ENCODE results near the gene EEF1G. TPM values are rescaled to one million over a fixed set of nuclear protein-coding genes. Genes with fewer than 3 reads are reported as not detected.

The EEF1G gene
- total RNA-seq, 2 experiments from 2014 or later = 1,925 to 1,979 TPM

DNA sequence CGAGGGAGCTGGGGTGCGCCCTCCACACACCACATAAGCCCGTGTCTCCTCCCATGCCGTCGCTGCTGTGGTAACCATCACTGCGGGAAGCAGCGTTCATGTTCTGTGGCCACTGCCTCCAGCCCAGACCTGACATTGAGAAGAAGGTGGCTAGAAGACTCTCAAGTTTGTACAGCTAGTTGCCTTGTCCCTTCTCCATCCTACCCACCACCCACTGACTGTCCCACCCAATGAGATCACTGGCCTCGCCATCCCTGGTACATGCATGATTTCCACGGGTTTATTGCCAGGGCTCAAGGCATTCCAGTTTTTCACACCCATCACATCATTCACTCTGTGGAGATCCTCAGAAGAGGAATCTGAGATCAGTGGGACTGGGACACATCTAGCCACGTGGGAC is 60.1 kb downstream of the EEF1G start:
- Mint-ChIP-seq H3K27me3 (peaks cover 3% of the 10 kb centered on the region), H3K36me3 (ENCODE audit: low read depth) (no peaks in the 10 kb centered on the region), H3K9me3 (no peaks in the 10 kb centered on the region), H3K27ac (no peak overlapping the region), H3K4me1 (ENCODE audit: low read depth) (peaks cover 6% of the 10 kb centered on the region), H3K4me3 (no peak overlapping the region)
- CTCF ChIA-PET = interaction anchor here (1.1 to 1.8 kb wide), 2 partner anchors 29 to 134 kb away, joined by 3 to 7 read pairs; no protein-coding TSS in a partner anchor
- TF ChIP-seq, protein P1, sequence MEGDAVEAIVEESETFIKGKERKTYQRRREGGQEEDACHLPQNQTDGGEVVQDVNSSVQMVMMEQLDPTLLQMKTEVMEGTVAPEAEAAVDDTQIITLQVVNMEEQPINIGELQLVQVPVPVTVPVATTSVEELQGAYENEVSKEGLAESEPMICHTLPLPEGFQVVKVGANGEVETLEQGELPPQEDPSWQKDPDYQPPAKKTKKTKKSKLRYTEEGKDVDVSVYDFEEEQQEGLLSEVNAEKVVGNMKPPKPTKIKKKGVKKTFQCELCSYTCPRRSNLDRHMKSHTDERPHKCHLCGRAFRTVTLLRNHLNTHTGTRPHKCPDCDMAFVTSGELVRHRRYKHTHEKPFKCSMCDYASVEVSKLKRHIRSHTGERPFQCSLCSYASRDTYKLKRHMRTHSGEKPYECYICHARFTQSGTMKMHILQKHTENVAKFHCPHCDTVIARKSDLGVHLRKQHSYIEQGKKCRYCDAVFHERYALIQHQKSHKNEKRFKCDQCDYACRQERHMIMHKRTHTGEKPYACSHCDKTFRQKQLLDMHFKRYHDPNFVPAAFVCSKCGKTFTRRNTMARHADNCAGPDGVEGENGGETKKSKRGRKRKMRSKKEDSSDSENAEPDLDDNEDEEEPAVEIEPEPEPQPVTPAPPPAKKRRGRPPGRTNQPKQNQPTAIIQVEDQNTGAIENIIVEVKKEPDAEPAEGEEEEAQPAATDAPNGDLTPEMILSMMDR (IDR thresholded peaks at IDR 0.05) = no peak
- intact Hi-C loops (cut with micrococcal nuclease) = no loop called here
- POLR2A ChIA-PET = no interaction called here
- DNase-seq = no peak
- ATAC-seq = no peak

DNA sequence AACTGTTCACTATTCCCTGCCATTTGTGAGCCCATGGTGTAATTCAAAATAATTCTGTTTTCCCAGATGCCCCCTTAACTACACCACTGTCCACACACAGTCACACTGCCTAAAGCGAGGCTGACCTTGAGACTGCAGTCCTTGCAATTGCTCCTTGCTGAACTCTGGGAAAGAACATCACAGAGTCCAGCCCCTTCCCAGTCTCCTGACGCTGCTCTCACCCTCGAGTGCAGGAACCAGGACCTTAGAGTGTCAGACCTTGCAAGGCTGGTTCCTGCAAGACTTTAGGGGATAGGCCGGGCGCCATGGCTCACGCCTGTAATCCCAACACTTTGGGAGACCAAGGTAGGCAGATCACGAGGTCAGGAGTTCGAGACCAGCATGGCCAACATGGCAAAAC is 60.7 kb downstream of the EEF1G start:
- CTCF ChIA-PET = no interaction called here
- intact Hi-C loops (cut with micrococcal nuclease) = no loop called here
- no peak overlapping the region for H3K27ac Mint-ChIP-seq

More for the DNA sequence above, 60.7 kb downstream of the EEF1G start:
- peaks cover 6% of the 10 kb centered on the region for H3K4me1 Mint-ChIP-seq (ENCODE audit: low read depth)
- H3K36me3 Mint-ChIP-seq (ENCODE audit: low read depth) = no peaks in the 10 kb centered on the region
- H3K27me3 Mint-ChIP-seq = peaks cover 3% of the 10 kb centered on the region
- TF ChIP-seq, protein P1 (IDR thresholded peaks at IDR 0.05) = no peak
- ATAC-seq (no peak), DNase-seq (no peak)
- POLR2A ChIA-PET = no interaction called here
- H3K9me3 Mint-ChIP-seq = no peaks in the 10 kb centered on the region
- H3K4me3 Mint-ChIP-seq = no peak overlapping the region

Small RNA genes within 50 kb of the gene (microRNA-seq; reads per million reads assigned to microRNA genes)
- 0.91 reads per million for gene MIR6747 (ENCODE audit: borderline microRNAs expressed, borderline replicate concordance)

Other genes with a start within 250 kb of the EEF1G start
- 1 to 10 TPM; 6.4 to 6.7 TPM for gene ASRGL1, start 236.4 kb downstream of the EEF1G start, total RNA-seq
- gene SCGB1A1, start 154.9 kb downstream of the EEF1G start, total RNA-seq = not detected
- gene AHNAK, start 27.1 kb downstream of the EEF1G start, total RNA-seq = 10 to 100 TPM; 41.1 to 43.0 TPM
- 10 to 100 TPM; 34.4 to 38.0 TPM for gene TUT1, start 17.6 kb upstream of the EEF1G start, total RNA-seq
- gene MTA2, start 28.0 kb upstream of the EEF1G start, total RNA-seq = 100 to 1,000 TPM; 159 to 164 TPM
- gene EML3, start 38.9 kb upstream of the EEF1G start, total RNA-seq = 100 to 1,000 TPM; 115 to 120 TPM
- 1 to 10 TPM in 1 of 2 experiments, under 1 TPM in 1; 0.79 to 1.1 TPM for gene ROM1, start 39.4 kb upstream of the EEF1G start, total RNA-seq
- 10 to 100 TPM; 59.1 to 61.4 TPM for gene B3GAT3, start 48.1 kb upstream of the EEF1G start, total RNA-seq
- 100 to 1,000 TPM; 205 to 217 TPM for gene GANAB, start 72.7 kb upstream of the EEF1G start, total RNA-seq
- 10 to 100 TPM; 30.3 to 31.5 TPM for gene INTS5, start 79.4 kb upstream of the EEF1G start, total RNA-seq
- 100 to 1,000 TPM; 108 TPM for gene C11orf98, start 91.3 kb upstream of the EEF1G start, total RNA-seq
- gene CSKMT, start 91.4 kb upstream of the EEF1G start, total RNA-seq = 10 to 100 TPM; 37.1 to 43.6 TPM
- gene UQCC3, start 97.8 kb upstream of the EEF1G start, total RNA-seq = 1 to 10 TPM; 4.7 TPM
- 10 to 100 TPM; 12.0 to 12.9 TPM for gene LBHD1, start 98.4 kb upstream of the EEF1G start, total RNA-seq
- gene UBXN1, start 105.2 kb upstream of the EEF1G start, total RNA-seq = 100 to 1,000 TPM; 104 to 120 TPM
- not detected for gene LRRN4CL, start 115.6 kb upstream of the EEF1G start, total RNA-seq
- gene BSCL2, start 133.5 kb upstream of the EEF1G start, total RNA-seq = 10 to 100 TPM; 22.1 to 24.1 TPM
- not detected for gene GNG3, start 133.8 kb upstream of the EEF1G start, total RNA-seq
- gene HNRNPUL2, start 153.6 kb upstream of the EEF1G start, total RNA-seq = 10 to 100 TPM; 54.9 to 58.6 TPM
- 10 to 100 TPM; 33.7 to 37.9 TPM for gene TTC9C, start 154.6 kb upstream of the EEF1G start, total RNA-seq
- gene ZBTB3, start 180.3 kb upstream of the EEF1G start, total RNA-seq = 10 to 100 TPM in 1 of 2 experiments, 1 to 10 TPM in 1; 9.8 to 11.8 TPM
- 100 to 1,000 TPM; 109 to 111 TPM for gene POLR2G, start 187.7 kb upstream of the EEF1G start, total RNA-seq
- gene TAF6L, start 197.5 kb upstream of the EEF1G start, total RNA-seq = 10 to 100 TPM; 13.7 to 16.7 TPM
- gene TMEM179B, start 213.5 kb upstream of the EEF1G start, total RNA-seq = 10 to 100 TPM; 18.6 to 19.5 TPM
- gene TMEM223, start 218.1 kb upstream of the EEF1G start, total RNA-seq = 10 to 100 TPM; 12.3 to 12.7 TPM
- 10 to 100 TPM; 80.9 to 90.0 TPM for gene NXF1, start 231.5 kb upstream of the EEF1G start, total RNA-seq